Nephron progenitor cell (in vitro differentiated cells): ENCODE results near the gene B3GNT8.
A peak's percentile ranks its signal among the peaks of the same experiment; 100 is the strongest.
"Not testable (repeated sequence)": the region's sequence is repeated elsewhere in the genome, so short reads cannot be mapped to it uniquely, and the experiment has no call there.

ENCODE experiments used
- DNase-seq: peaks from one replicate; pipeline ENCODE4 v3.0.0; 2021
- H3K27ac Mint-ChIP-seq: 2 replicates; pipeline ENCODE4 v1.8.0; 2021; ENCODE audit warnings: mild to moderate bottlenecking, moderate library complexity, mixed read lengths
- H3K27me3 Mint-ChIP-seq: 2 replicates; pipeline ENCODE4 v1.8.0; 2021; ENCODE audit warnings: mild to moderate bottlenecking, low read depth, mixed read lengths; ENCODE audit not compliant: poor library complexity
- H3K36me3 Mint-ChIP-seq: 2 replicates; pipeline ENCODE4 v1.8.0; 2021; ENCODE audit warnings: low read depth, mixed read lengths
- H3K4me1 Mint-ChIP-seq: 2 replicates; pipeline ENCODE4 v1.8.0; 2021; ENCODE audit warnings: mixed read lengths
- H3K4me3 Mint-ChIP-seq: 2 replicates; pipeline ENCODE4 v1.8.0; 2021; ENCODE audit warnings: mild to moderate bottlenecking, moderate library complexity, mixed read lengths
- H3K9me3 Mint-ChIP-seq: 2 replicates; pipeline ENCODE4 v1.8.0; 2021; ENCODE audit warnings: mild to moderate bottlenecking, moderate library complexity, mixed read lengths
- TF ChIP-seq, protein P1 (sequence below): fragments of 200-600 bp; sonication (generic); IDR thresholded peaks from 2 replicates; pipeline ENCODE4 v1.5.0; 2021; ENCODE audit warnings: antibody characterized with exemption

The B3GNT8 gene

DNA sequence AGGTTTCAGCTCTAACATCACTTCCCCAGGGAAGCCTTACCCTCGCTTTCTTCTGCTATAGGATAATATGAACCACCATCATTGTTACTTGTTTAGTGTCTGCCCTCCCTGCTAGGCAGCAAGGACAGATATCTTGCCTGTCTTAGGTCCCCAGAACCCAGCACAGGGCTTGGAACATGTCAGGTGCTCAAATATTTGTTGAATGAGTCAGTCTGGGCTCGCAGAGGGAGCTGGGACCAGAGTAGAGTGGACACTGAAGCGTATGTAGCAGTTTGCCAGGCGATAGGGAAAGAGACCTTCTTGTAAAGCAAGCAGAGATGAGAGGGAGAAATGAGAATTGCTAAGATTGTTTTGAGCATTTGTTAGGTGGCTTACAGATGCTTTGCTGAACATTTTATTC is 17.9 kb downstream of the B3GNT8 start:
- peak overlapping the region; percentile 44 for H3K27ac Mint-ChIP-seq
- no peaks in the 10 kb centered on the region for H3K9me3 Mint-ChIP-seq
- no peak overlapping the region for H3K4me3 Mint-ChIP-seq
- TF ChIP-seq, protein P1, sequence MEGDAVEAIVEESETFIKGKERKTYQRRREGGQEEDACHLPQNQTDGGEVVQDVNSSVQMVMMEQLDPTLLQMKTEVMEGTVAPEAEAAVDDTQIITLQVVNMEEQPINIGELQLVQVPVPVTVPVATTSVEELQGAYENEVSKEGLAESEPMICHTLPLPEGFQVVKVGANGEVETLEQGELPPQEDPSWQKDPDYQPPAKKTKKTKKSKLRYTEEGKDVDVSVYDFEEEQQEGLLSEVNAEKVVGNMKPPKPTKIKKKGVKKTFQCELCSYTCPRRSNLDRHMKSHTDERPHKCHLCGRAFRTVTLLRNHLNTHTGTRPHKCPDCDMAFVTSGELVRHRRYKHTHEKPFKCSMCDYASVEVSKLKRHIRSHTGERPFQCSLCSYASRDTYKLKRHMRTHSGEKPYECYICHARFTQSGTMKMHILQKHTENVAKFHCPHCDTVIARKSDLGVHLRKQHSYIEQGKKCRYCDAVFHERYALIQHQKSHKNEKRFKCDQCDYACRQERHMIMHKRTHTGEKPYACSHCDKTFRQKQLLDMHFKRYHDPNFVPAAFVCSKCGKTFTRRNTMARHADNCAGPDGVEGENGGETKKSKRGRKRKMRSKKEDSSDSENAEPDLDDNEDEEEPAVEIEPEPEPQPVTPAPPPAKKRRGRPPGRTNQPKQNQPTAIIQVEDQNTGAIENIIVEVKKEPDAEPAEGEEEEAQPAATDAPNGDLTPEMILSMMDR, result no peak
- peaks cover 11% of the 10 kb centered on the region for H3K4me1 Mint-ChIP-seq
- no peak for DNase-seq
- peaks cover 16% of the 10 kb centered on the region for H3K36me3 Mint-ChIP-seq
- H3K27me3 Mint-ChIP-seq, result peaks cover 2% of the 10 kb centered on the region

DNA sequence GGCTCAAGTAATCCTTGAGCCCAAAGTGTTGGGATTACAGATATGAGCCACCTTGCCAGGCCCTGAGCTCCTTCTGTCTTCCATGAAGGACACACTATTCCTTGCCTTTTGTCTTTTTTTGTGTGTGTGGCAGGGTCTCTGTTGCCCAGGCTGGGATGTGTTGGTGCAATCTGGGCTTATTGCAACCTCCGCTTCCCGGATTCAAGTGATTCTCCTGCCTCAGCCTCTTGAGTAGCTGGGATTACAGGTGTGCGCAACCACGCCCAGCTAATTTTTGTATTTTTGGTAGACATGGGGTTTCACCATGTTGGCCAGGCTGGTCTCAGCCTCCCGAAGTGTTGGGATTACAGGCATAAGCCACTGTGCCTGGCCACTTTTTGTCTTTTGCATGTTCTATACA is 18.3 kb downstream of the B3GNT8 start:
- peaks cover 12% of the 10 kb centered on the region for H3K36me3 Mint-ChIP-seq
- not testable (repeated sequence) for DNase-seq, H3K4me3 Mint-ChIP-seq, H3K27me3 Mint-ChIP-seq, H3K9me3 Mint-ChIP-seq
- peaks cover 11% of the 10 kb centered on the region for H3K4me1 Mint-ChIP-seq
- peak overlapping the region; percentile 44 for H3K27ac Mint-ChIP-seq

DNA sequence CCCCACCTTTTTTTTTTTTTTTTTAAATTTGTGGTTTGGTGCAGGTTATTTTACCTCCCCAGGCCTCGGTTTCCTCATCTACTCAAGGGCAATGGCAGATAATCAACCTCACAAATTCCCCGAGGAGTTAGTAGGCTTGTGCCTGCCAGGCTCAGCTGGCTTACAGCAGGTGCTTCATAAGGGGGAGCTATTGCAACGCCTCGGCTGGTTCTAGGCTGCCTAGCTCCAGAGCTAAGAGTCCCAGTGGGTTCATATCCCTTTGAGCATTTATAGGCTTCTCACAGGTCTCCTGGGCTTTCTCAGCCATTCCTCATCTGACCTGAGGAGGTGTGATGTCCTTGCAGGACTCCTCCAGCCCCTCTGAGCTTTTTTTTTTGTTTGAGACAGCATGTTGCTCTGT is 18.9 kb downstream of the B3GNT8 start:
- H3K9me3 Mint-ChIP-seq, result no peaks in the 10 kb centered on the region
- TF ChIP-seq, protein P1, result no peak

DNA sequence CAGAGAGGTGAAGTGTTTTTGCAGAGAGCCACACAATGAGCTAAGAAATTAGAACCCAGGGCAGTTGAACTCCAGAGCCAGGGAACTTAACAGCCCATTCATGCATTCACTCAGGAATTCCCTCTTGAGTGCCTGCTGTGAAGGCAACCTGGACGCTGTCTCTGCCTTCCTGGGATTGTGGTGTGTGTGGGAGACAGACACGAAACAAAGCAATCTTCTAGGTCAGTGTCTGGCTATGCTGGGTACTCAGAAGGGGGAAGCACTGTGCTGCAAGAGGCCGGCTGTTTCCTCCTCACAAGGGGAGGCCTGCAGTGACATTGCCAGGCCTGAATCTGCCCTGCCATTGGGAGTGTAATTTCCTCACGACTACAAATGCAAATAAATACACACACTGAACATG is 19.9 kb downstream of the B3GNT8 start:
- Mint-ChIP-seq H3K4me1 (peaks cover 11% of the 10 kb centered on the region), H3K27ac (peak overlapping the region; percentile 64), H3K27me3 (peaks cover 2% of the 10 kb centered on the region), H3K4me3 (no peak overlapping the region), H3K36me3 (peaks cover 8% of the 10 kb centered on the region), H3K9me3 (no peaks in the 10 kb centered on the region)
- TF ChIP-seq, protein P1, result no peak
- no peak for DNase-seq

More for the DNA sequence above, 18.9 kb downstream of the B3GNT8 start:
- H3K4me1 Mint-ChIP-seq, result peaks cover 11% of the 10 kb centered on the region
- H3K27ac Mint-ChIP-seq, result no peak overlapping the region
- no peak for DNase-seq
- H3K27me3 Mint-ChIP-seq, result peaks cover 2% of the 10 kb centered on the region
- H3K36me3 Mint-ChIP-seq, result peaks cover 6% of the 10 kb centered on the region
- H3K4me3 Mint-ChIP-seq, result no peak overlapping the region

DNA sequence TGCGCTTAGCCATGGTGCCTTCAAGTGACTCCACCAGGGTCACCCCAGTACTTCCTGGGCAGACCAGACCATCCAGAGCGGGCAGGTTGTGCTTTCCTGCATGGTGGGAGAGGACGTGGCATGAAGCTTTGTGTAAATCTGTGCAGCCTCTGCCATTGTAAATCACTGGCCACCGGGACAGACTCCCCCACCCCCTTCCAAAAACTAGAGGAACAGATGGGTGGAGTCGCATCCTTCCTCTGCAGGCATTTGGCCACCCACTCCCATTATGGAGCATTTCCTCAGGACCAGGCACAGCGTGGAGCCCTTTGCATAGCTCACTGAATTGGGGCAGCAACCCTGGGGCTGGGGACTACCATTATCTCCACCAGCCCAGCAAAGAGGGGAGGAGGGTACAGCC is 21.4 kb downstream of the B3GNT8 start:
- TF ChIP-seq, protein P1, result no peak

DNA sequence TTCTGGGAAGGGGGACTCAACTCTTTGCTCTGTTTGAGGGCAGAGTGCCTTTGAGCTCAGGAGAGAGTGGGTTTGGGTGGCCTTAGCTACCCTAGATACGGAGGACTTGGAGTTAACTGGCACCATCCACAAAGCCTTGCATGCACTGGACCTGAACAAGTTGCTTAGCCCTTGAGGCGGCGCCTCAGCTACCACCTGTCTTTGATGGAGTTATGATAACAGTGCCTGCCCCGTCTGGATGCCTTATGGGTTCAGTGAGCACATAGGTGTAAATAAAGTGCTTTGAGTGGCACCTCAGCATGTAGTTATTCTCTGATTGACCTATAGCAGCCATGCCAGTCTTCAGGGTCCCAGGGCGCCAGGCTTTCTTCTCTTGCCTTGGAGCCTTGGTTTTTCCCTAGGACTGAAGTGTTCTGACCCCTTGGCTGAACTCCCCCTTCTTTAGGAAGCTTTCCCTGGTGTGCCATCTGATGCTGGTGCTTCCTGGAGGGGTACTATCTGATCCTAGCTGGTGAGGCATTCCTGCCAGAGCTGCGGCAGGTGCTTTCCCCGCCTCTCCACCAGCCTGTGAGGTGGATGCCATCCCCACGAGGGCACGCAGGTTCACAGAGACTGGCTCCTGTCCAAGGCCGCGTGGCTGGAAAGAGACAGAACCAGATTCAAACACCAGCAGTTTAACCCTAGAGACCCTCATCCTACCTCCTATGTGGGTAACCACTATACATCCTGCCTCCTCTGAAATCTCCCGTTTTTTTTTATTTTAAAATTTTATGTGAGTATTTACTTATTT is 23.8 kb downstream of the B3GNT8 start:
- Mint-ChIP-seq H3K27me3 (no peaks in the 10 kb centered on the region), H3K9me3 (no peaks in the 10 kb centered on the region), H3K36me3 (peaks cover 4% of the 10 kb centered on the region), H3K27ac (no peak overlapping the region), H3K4me1 (peaks cover 25% of the 10 kb centered on the region), H3K4me3 (no peak overlapping the region)
- TF ChIP-seq, protein P1, result no peak
- DNase-seq, result no peak

More for the DNA sequence above, 21.4 kb downstream of the B3GNT8 start:
- H3K36me3 Mint-ChIP-seq, result peaks cover 4% of the 10 kb centered on the region
- no peak for DNase-seq
- no peak overlapping the region for H3K4me3 Mint-ChIP-seq
- peaks cover 2% of the 10 kb centered on the region for H3K27me3 Mint-ChIP-seq
- H3K4me1 Mint-ChIP-seq, result peaks cover 11% of the 10 kb centered on the region
- H3K27ac Mint-ChIP-seq, result no peak overlapping the region
- H3K9me3 Mint-ChIP-seq, result no peaks in the 10 kb centered on the region
